AG04449 (cell line): ENCODE results near the gene MED14.

Source experiments
- CTCF ChIA-PET: fragments of 350-600 bp; formaldehyde crosslinking; extraction: SDS; loops from one replicate; lab custom pipeline; 2021; ENCODE audit warnings: antibody characterized with exemption; lab: Yijun Ruan, JAX
- POLR2A ChIA-PET: fragments of 400-600, 350-600 bp; formaldehyde crosslinking; extraction: SDS; loops from one replicate; lab custom pipeline; 2020; ENCODE audit warnings: antibody characterized with exemption, inconsistent platforms; lab: Yijun Ruan, JAX
- DNase-seq: peaks from one replicate; pipeline ENCODE4 v3.0.0-alpha.2; 2010; ENCODE audit warnings: low read depth, low spot score
- H3K4me3 ChIP-seq: 2 replicates; pipeline ENCODE4 v1.5.1; 2011; ENCODE audit warnings: low read depth, mild to moderate bottlenecking, control low read depth, low read length
- CTCF ChIP-seq: IDR thresholded peaks from one replicate; pipeline ENCODE4 v1.5.1; 2011; ENCODE audit warnings: mild to moderate bottlenecking, moderate library complexity, low read length, control low read depth, inconsistent platforms; ENCODE audit not compliant: insufficient read depth; ENCODE audit errors: missing control alignments

MED14 gene

GRCh38 chrX:40628506-40628905 is 106.8 kb downstream of the MED14 start:
- TF ChIP-seq CTCF = no peak
- DNase-seq = no peak
- POLR2A ChIA-PET = no interaction called here
- no peak overlapping the region for H3K4me3 ChIP-seq
- CTCF ChIA-PET = interaction anchor here (1.8 kb wide), 1 partner anchor 84 kb away, joined by 4 read pairs; no protein-coding TSS in a partner anchor

GRCh38 chrX:40625294-40625693 is 110.0 kb downstream of the MED14 start:
- POLR2A ChIA-PET = no interaction called here
- CTCF ChIA-PET = no interaction called here
- DNase-seq = no peak
- no peak overlapping the region for H3K4me3 ChIP-seq
- no peak for TF ChIP-seq CTCF

DNA sequence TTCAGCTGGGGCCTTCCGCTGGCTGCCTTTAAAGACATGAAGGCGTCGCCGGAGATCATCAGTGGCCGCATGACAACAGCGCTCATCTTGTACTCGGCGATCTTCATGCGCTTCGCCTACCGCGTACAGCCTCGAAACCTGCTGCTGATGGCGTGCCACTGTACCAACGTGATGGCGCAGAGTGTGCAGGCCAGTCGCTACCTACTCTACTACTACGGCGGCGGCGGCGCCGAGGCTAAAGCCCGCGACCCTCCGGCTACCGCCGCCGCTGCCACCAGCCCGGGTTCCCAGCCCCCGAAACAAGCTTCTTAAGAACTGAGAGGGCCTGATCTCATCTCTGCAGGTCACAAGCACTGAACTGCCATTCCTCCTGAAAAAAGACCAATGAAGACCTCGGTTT is 111.7 kb downstream of the MED14 start:
- POLR2A ChIA-PET = no interaction called here
- no peak for TF ChIP-seq CTCF
- CTCF ChIA-PET = interaction anchor here (0.8 kb wide), 1 partner anchor 79 kb away, joined by 4 read pairs; no protein-coding TSS in a partner anchor
- DNase-seq = no peak
- no peak overlapping the region for H3K4me3 ChIP-seq

- no peak within 1 kb of the TSS for H3K4me3 ChIP-seq
- ChIA-PET POLR2A (no interaction called here), CTCF (interaction anchor here (0.7 kb wide), 1 partner anchor 78 kb away, joined by 3 read pairs; no protein-coding TSS in a partner anchor)
- TF ChIP-seq CTCF = no peak
- no peak for DNase-seq
Measured at GRCh38 chrX:40623139-40623536, 112.2 kb downstream of the MED14 start, which contains the start of gene MPC1L. TSS of gene MPC1L (plus strand) at chrX:40623428. CDS start at chrX:40623566, 138 bp downstream.

- POLR2A ChIA-PET = no interaction called here
- H3K4me3 ChIP-seq = no peak overlapping the region
- DNase-seq = no peak
- TF ChIP-seq CTCF = no peak
- CTCF ChIA-PET = interaction anchor here (0.7 kb wide), 1 partner anchor 77 kb away, joined by 3 read pairs; no protein-coding TSS in a partner anchor
Measured at GRCh38 chrX:40622479-40623138, 112.7 kb downstream of the MED14 start.

DNA sequence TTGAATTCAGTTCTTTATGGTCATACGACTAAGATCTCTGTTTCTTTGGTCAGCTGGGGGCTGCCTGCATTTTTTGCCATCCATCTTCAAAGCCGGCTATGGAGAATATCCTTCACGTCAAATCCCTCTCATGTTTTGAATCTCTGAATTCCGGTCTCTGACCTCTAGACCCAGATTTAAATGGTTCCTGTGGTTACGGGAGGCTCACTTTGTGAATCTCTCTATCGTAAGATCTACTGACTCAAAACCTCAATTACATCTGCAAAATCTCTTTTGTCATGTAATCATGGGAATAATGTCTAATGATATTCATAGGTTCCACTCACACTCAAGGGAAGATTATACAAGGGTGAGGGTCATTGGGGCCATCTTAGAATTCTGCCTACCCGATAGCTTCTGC is 117.8 kb downstream of the MED14 start:
- ChIA-PET POLR2A (no interaction called here), CTCF (no interaction called here)
- no peak for DNase-seq
- no peak for TF ChIP-seq CTCF
- H3K4me3 ChIP-seq = no peak overlapping the region
